LHCN-M2 (cell line): Measurements from ENCODE around the gene PDE2A. TPM values are rescaled to one million over a fixed set of nuclear protein-coding genes. Genes with fewer than 3 reads are reported as not detected.

Experiments
- DNase-seq: peaks from one replicate; pipeline ENCODE4 v3.0.0-alpha.2; 2012; ENCODE audit warnings: low read depth
- total RNA-seq: library from RNA; depleted of rRNA; stranded (reverse); fragments of >200 nt; gene quantifications from 2 replicates; pipeline ENCODE4 v1.2.3, GENCODE V29; 2014

Gene PDE2A
- total RNA-seq, 1 experiment from 2014 or later, result 0.06 TPM

DNA sequence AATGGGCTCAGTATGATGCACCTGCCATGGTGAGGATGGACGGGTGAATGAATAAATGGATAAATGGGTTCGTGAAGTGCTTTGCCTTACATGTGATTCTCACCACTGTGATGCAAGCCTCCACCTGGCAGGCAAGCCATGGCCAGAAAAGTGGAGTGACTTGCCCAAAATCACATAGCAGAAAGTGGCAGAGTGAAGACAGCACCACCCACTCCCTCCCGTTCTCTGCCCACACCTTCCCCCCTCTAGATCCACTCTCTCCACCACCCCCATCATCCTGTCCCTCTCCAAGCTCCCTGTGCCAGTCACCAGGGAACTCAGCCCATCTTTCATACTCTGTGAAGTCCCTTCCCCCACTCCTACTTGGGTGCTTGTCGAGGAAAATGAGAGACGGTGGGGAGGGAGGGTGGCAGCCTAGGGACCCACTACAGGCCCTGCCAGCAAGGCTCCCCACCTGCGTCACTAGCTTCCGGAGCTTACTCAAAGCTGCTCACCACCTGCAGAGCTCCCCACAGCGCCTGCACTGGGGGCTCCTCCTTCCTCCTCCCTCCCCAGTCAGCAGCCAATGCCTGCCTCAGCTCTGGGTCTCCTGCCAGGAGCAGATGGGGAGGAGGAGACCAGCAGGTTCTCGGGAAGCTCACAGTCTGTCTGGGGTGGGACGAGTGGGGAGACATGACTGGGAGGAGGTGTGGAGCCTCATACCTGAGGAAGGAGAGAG lies 82.3 kb downstream of the PDE2A start:
- DNase-seq, result no peak

DNA sequence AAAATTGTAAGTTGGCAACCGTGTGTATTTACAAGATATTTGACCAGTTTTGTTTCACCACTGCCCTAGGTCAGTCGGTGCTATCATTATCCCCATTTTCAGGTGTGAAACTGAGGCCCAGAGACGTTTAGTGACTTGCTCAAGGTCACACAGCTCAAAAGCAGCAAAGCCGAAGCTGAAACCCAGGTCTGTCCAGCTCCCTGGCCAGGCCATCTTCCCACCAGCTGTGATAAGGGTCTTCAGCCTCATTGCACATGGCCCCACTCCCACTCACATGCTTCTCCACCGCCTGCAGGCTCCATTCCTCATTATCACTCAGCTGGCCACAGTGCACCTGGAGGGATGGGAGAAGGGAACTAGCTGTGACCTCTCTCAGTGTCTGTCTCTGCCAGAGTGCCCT lies 83.2 kb downstream of the PDE2A start:
- DNase-seq, result no peak

DNA sequence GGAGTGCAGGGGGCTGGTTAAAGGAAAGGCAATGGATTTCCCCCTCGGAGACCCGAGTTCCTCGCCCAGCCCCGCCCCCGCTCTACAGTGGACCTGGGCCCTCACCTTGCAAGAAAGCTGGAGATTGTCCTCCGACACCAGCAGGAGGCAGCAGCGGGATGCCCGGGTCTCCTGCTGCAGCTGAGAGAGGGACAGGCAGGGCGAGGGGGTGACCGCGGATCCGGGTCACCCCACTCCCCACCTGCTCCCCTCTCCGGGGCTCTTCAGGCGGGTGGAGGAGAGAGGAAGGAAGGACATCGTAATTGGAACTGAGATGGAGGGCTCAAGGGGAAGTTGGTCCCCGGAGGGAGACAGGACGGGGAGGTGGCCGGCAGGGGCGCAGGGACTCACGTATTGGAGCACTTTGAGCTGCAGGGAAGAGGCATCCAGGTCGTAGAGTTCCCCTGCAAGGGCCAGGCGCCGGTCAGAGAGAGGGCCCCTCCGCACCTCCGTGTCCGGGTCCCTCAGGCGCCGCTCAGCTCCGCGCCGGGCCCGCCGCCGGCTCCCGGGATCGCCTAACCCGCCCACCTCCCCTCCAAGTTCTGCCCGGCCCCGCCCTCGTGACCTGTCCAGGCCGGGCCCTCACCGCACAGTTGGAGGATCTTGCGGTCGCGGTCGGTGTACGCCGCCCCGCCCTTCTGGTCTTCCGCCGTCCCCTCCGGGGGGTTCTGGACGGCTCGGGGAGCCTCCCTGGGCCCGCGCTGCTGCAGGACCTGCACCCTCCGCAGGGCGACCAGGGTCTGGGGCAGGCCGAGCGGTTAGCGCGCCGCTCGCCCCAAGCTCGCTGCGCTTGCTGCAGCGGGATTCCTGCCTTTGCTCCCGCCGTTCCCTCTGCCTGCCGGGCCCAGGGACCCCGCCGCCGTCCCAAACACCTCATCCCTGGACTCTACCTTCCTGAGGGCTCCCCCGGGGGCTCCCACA lies 84.1 kb downstream of the PDE2A start:
- peak; percentile 12 for DNase-seq

DNA sequence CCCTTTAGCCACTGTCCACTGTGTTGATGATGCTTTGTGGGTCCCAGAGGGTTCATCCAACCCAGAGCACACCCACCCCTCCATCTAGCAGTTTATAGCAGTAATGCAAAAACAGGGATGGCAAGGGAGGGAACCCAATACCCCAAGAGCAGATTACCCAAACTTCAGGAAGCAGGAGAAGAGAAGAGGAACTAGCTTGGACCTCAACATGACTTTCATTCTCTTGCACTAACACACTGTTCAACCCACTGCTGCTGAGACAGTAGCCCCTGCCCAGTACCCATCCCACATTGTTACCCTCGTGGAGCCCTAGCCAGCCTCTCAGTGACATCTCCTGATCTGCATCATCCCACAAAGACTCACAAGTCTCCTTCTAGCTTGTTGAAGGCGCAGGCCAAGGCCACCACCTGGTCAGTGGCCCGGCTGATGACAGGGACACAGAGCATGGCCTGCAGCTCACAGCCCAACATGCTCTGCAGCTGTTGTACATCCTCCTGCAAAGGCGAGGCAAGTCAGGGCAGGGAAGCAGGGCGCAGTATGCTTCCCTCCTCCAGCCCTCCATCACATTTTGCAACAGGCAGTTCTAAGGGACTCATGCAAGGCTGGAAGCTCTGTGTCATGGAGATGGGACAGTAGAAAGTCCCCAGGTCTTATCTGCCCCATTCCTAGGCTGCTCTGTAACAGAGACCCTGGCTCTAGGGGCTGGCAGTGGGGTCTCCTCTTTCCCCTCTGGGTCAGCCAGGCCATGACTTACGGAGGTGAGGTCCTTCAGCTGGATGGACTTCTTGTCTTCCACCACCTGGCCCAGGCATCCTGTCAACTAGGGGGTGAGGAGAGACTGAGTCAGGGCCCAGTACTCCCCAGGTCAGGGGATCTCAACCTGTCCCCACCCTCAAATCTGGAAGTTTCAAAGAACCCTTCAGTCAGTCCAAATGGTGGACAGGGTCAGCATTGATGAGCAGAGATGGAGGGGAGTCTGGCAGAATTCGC lies 85.5 kb downstream of the PDE2A start:
- DNase-seq, result no peak

DNA sequence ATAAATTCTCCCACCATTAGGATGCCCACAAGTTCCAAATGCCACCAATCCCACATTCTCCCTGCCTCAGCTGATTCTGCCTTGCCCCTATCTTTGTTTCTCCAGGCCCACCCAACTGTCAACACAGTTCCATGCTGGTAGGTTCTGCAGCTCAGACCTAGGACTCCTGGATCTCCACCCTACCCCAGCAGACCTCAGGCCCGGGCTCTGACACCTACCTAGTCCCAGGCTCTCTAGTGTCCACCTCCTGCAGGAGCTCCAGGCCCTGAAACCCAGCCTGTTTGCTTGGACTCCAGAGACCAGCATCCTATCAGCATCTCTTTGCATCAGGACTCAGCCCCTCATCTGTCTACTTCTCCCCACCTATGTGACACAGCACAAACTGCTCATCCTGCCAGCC lies 86.5 kb downstream of the PDE2A start:
- DNase-seq, result no peak

DNA sequence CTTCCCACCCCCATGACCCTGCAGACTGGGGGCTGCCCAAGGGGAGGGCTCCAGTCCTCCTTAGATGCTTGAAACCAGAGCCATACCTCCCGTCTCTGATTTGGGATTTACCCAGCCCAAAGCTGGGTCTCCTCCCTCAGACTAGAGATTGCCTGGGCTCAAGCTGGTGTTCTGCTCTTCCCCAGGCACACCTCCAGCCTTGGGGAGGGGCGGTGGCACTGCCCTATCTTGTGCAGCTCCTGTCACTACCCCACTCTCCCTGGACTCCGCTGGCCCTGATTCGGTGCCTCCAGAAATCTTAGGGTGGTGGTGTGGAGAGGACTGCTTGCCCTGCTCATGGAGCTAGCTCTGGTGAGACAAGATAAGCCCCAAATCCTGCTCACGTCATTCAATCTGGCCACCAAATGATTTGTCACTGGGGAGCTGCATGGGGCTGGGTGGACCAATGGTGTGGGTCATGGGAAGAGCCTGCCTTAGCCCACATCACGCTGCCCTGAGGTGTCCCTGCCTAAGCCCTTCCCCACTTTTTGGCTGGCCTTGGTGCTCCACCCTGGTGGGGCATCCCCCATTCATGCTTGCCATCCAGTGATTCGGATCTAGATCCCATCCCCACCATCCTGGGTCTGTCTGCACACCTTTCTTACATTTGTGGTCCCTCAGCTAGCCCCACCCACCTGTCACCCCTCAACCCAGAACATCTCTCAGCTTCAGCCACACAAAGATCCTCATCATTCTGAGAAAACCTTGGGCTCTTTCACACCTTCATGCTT lies 87.7 kb downstream of the PDE2A start:
- DNase-seq, result no peak

DNA sequence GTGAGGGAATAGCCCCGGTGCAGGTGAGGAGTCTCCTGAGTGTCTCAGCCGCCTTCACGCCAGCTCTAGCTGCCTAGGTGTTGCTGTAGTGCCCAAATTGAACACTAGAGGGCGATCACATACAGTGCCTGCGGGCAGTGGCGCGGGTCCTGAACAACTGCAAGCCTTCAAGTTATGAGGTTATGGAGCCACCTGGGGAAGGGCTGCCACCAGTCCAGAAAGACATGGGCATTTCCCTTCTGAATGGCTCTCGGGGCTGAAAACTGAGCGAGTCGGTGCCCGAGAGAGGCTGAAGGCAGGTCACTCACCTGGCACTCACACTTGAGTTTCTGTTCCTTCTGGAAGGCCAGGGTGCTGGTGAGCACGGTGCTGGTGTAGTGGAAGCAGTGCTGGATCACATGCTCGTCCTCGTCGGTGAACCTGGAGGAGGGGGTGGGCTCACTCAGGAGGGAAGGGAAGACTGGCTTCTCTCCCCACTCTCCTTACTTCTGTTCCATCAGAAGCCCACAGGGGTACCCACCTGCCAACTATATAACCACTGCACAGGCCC lies 88.4 kb downstream of the PDE2A start:
- DNase-seq, result peak; percentile 31

DNA sequence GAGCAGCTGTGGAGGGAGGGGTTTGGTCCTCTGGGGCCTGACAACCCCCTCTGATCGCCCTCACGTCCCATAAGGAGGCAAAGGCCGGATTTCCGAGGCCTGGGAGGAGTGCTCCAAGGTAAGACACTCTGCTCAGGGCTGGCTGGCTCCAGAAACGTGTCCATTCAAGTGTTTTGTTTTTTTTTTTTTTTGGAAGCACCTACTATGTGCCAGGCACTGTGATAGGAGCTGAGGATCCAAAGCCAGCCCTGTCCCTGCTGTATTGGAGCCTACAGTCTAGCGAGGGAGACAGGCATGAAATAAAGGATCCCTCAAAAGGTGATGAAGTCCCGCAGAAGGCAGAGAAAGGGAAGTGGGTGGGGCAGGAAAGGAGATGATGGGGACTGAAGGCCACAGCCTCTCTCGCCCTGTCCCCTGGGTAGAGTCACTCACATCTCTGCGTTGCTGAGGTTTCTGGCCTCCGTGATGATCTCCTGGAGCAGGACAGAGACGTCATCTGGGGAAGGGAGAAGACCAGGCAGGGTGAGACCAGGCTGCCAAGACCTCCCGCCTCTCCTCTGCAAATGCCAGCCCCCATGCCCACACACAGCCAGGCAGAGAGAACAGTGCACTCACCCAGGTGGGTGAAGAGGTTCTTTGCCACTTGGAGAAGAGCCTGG lies 89.2 kb downstream of the PDE2A start:
- DNase-seq, result no peak

DNA sequence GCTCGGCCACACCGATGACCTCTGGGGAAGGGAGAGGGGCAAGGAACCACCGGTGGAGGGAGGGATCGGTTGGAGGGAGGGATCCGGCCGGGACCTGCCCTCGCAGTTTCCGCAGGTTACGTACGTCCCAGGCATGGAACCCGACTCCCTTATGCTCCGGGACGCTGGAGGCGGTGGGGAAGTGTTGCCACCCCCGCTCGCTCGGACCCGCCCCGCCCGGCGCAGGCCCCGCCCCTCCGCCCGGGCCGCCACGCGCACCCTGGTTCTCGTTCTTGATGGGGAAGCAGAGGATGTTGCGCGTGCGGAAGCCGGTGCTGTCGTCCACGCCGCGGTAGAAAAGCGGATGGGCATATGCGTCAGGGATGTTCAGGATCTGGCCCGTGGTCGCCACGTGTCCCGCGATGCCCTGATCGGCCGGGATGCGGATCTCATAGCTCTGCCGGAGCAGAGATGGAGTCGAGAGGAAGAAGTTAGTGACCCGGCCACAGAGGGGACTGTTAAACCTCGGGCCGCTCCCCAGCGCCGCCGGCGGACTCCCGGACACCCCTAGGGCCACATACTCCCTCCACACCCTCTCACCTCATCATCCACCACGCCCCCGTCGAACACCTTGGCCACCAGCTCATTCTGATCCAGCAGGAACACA lies 89.8 kb downstream of the PDE2A start:
- DNase-seq, result no peak

DNA sequence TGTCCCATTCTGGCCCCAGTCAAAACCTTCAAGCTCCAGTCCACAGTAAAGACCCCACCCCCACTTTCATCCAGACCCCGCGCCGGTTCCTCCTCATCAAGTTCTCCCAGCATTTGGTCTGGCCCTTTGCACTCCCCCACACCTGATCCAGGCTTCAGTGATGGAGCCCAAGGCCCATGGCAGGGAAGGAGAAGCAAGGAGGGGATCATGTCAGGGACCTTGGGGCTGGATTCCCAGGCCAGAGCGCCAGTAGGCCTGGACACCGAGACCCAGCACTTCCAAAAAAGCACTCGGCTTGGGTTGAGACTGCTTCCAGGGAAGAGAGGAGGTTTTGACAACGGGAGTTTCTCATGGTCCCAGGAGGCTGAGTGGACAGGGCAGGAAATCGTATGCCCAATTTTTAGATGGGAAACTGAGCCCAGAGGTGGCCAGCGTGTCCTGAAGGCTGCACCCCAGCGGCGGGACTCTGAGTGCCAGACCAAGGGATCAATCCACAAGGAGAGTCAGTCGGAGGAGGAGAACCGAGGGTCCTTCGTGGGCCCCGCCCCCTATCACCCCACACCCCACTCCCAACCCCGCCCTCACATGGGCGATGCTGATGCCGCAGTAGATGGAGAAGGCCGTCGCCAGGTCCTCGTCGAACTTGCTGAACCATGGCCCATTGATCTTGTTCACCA lies 90.5 kb downstream of the PDE2A start:
- DNase-seq, result no peak

DNA sequence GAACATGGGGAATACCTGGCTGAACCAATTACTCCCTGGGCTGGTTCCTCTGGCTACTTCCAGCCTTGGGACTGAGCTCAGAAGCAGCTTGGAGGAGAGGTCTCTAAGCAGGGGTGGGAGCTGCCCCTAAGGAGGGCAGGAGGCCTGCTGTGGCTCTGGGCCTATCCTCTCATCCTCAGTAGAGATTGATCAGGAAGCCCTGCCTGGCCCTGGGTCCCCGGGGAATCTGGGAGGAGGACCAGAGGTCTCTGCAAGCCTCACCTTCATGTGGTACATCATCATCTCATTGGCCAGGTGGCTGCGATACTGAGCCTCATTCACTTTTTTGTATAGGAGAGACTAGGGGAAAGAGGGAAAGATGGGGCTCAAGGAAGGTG lies 91.1 kb downstream of the PDE2A start:
- no peak for DNase-seq

DNA sequence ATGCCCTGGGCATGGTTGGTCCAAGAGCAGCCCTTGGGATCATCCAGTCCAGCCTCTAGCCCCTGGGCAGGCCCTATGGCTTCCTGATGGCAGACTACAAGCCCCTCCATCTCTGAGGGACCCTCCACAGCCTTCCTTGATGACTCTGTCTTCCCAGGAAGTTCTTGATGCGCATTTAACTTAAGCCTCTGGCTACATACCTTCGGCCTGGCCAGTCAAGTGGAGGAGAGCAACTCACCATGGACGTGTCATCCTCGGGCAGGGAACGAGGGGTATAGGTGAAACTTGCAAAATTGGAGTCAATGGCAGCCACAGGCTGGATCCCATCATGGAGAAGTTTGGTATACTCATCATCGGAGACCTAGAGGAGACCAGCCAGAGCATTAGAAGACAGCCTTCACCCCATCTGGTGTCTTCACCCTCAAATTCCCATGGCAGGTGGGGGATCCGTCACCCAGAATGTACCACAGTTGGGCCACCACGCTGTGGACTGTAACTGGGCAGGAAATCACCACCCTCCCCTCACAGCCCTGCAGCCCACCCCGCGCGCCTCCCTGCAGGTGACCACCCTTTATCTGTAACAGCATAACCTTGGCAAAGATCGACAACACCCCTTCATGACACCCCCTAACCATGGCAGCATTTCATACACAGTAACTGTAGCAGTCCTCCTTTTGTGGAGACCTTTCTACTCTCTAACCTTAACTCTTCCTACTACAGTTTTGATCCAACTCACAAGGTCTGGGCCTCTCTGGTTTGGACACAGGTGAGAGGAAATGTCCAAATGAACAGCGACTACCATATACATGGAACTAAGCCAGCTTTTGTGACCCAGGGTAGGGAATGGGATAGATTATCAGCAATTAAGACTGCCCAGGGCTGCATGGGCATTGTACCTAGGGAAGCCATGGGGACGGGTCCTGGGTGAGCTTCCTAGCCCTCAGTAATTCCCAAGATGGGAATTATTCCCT lies 91.7 kb downstream of the PDE2A start:
- DNase-seq, result no peak

DNA sequence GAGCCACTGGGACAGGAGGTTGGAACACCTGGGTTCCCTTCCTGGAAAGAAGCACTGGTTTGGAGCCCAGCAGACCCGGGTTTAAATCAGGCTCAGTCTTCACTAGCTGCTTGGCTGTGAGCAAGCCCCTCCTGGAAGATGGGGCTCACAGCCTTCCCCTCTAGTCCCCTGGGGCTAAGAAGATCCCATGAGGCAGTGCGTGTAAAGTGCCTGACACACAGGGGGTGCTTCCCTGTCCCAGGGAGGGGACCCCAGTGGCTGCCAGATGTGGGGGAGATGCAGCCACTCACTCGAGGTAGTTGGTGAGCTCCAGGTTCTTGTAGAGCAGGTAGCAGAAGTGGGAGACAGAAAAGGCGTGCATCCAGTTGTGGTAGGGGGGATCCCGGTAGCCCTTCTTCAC lies 93.2 kb downstream of the PDE2A start:
- DNase-seq, result no peak

DNA sequence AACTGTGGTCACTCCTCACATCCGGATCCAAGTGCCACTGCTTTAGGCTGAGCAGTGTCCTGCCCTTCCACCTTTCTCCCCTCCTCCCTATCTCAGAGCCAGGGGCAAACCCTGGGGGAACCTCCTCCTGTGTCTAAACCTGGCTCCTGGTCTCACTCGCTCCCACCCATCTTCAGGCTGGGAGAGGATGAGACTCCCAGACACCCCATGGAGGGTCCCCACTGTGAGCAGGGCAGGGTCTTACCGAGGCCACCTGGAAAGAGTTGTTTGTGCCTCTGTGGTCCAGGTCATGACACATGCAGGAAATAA lies 93.6 kb downstream of the PDE2A start:
- DNase-seq, result no peak

DNA sequence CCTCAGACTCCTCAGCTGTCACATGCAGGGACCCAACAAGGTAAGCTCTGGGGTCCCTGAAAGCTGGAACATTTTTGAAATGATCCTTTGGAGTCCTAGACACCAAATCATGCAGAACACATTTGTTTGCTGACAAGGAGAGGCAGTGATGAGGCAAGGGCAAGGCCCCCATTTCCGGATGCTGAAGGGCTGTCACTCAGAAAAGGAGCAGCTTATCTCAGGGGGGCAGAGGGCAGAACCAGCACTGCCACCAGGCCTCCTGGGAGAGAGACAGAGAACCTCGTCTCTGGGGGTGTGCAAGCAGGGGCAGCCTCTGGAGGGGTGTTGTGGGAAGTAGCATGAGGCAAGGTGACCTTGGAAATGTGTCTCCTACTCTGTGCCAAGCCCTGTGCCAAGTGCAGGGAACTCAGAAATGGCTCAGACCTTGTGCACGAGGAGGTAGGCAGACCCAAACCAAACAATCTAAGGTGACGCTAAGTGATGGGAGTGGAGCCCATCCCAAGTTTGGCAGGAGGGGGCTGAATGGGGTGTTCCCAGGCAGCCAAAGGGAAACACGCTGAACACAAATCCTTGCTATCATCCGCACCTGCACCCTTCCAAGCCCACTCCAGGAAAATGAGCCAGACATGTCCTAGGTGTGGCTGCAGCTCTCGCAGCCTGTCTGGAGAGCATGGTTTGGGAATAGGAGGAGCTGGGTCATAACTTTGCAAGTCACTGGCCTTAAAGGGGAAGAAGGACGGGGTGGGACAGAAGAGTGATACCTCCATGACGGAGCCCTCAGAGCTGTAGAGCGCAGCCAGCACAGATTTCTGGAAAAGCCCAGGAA lies 94.2 kb downstream of the PDE2A start:
- DNase-seq, result no peak

DNA sequence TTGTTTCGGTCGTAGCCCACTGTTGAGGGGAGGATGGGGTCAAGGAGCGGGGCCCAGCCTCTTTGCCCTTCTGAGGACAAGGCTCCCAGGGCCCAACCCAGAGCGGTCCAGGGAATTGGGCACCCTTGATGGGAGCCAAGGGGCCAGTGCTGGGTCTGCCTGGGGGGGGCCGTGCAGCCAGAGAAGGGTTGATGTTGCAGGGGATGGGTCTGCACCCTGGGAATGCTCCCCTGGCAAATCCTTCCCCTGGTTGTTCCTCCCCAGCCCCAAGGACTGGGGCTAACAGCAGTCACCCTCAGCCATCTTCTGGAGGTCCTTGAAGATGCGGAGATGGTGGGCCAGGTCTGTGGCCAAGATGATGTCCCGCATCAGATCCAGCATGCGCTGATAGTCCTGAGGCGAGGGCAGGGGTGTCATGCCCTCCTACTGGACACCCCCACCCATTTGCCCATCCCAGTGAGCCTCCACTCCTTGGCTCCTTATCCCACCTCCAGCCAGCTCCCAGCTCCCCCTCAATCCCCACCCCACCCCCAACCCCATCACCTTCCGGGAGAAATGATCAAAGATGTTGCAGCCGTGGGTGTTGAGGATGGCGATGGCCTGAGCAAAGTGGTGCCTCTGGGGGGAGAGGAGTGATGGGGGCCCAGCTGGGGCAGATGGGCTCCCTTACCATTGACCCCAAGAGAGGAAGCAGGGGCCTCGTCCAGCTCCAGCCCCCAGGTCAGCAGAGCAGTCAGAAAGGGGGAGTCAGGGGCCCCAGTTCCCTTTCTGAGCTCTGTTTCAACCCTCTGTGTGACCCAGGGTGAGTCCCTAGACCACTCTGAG lies 95.0 kb downstream of the PDE2A start:
- no peak for DNase-seq
